Activated CD4-positive, alpha-beta memory T cell treated with anti-CD3 and anti-CD28 coated beads for 36 hours (primary cell): Measurements from ENCODE around the gene MRPL58. TPM values are rescaled to one million over a fixed set of nuclear protein-coding genes. Genes with fewer than 3 reads are reported as not detected.
"Not testable (repeated sequence)": the region's sequence is repeated elsewhere in the genome, so short reads cannot be mapped to it uniquely, and the experiment has no call there.

Experiments
- CTCF ChIA-PET: fragments of 350-600 bp; sonication (Branson Sonifier 250); formaldehyde crosslinking; loops from one replicate; lab custom pipeline; 2021; ENCODE audit warnings: antibody characterized with exemption, inconsistent platforms; lab: Charles Lee
- POLR2A ChIA-PET: fragments of 350-600 bp; sonication (Branson Sonifier 250); formaldehyde crosslinking; loops from one replicate; lab custom pipeline; 2021; ENCODE audit warnings: antibody characterized with exemption; lab: Charles Lee
- DNase-seq: peaks from one replicate; pipeline ENCODE4 v3.0.0-alpha.2; 2020
- H3K27ac Mint-ChIP-seq: one replicate; pipeline ENCODE4 v1.8.0; 2021; ENCODE audit warnings: mixed read lengths
- H3K27me3 Mint-ChIP-seq: one replicate; pipeline ENCODE4 v1.8.0; 2021; ENCODE audit warnings: mixed read lengths
- H3K36me3 Mint-ChIP-seq: one replicate; pipeline ENCODE4 v1.8.0; 2021; ENCODE audit warnings: mixed read lengths
- H3K4me1 Mint-ChIP-seq: one replicate; pipeline ENCODE4 v1.8.0; 2021; ENCODE audit warnings: low read depth, mixed read lengths
- H3K4me3 Mint-ChIP-seq: one replicate; pipeline ENCODE4 v1.8.0; 2021; ENCODE audit warnings: mild to moderate bottlenecking, mixed read lengths
- H3K9me3 Mint-ChIP-seq: one replicate; pipeline ENCODE4 v1.8.0; 2021; ENCODE audit warnings: mixed read lengths
- intact Hi-C: fragments of 100-400 bp; cut with micrococcal nuclease; formaldehyde crosslinking; loops from one replicate; pipeline ENCODE4 v1.15.1; 2023
- total RNA-seq, 2 experiments: library from RNA; stranded (reverse); gene quantifications; one replicate each; pipeline ENCODE4 v1.2.3, GENCODE V29; 2021

MRPL58 gene
- total RNA-seq, 2 experiments from 2014 or later: 57.7 TPM

- Mint-ChIP-seq H3K4me1 (peaks cover 8% of the 10 kb centered on the region), H3K36me3 (peaks cover 35% of the 10 kb centered on the region), H3K27me3 (no peaks in the 10 kb centered on the region), H3K27ac (no peak overlapping the region), H3K9me3 (no peaks in the 10 kb centered on the region), H3K4me3 (no peak overlapping the region)
- CTCF ChIA-PET: interaction anchor here (0.6 to 1.7 kb wide), 3 partner anchors 8 to 94 kb away, joined by 3 to 4 read pairs (median 3); no protein-coding TSS in a partner anchor
- POLR2A ChIA-PET: interaction anchor here (0.5 to 0.9 kb wide), 3 partner anchors 15 to 214 kb away, joined by 3 read pairs; no protein-coding TSS in a partner anchor
- DNase-seq: no peak
- intact Hi-C loops: no loop called here
Measured at GRCh38 chr17:75019710-75020109, 7.2 kb downstream of the MRPL58 start.

- Mint-ChIP-seq H3K27me3 (no peaks in the 10 kb centered on the region), H3K4me3 (no peak overlapping the region), H3K36me3 (peaks cover 37% of the 10 kb centered on the region), H3K9me3 (no peaks in the 10 kb centered on the region), H3K27ac (no peak overlapping the region), H3K4me1 (peaks cover 11% of the 10 kb centered on the region)
- intact Hi-C loops: no loop called here
- POLR2A ChIA-PET: interaction anchor here (0.5 to 0.9 kb wide), 2 partner anchors 16 to 213 kb away, joined by 3 read pairs; no protein-coding TSS in a partner anchor
- DNase-seq: no peak
- CTCF ChIA-PET: interaction anchor here (0.8 kb wide), 1 partner anchor 9 kb away, joined by 3 read pairs; no protein-coding TSS in a partner anchor
Measured at GRCh38 chr17:75020331-75021110, 8.1 kb downstream of the MRPL58 start.

GRCh38 chr17:75024686-75025397 lies 12.4 kb downstream of the MRPL58 start:
- intact Hi-C loops: no loop called here
- Mint-ChIP-seq H3K9me3 (no peaks in the 10 kb centered on the region), H3K27me3 (no peaks in the 10 kb centered on the region), H3K4me3 (peak overlapping the region; percentile 20), H3K36me3 (peaks cover 24% of the 10 kb centered on the region), H3K4me1 (peaks cover 12% of the 10 kb centered on the region), H3K27ac (no peak overlapping the region)
- POLR2A ChIA-PET: interaction anchor here (3.5 kb wide), 1 partner anchor 12 kb away, joined by 11 read pairs; the partner anchor contains the start of gene MRPL58
- peak; percentile 58 for DNase-seq
- CTCF ChIA-PET: interaction anchor here (1.1 to 2.6 kb wide), 2 partner anchors 12 to 63 kb away, joined by 4 to 15 read pairs; no protein-coding TSS in a partner anchor

DNA sequence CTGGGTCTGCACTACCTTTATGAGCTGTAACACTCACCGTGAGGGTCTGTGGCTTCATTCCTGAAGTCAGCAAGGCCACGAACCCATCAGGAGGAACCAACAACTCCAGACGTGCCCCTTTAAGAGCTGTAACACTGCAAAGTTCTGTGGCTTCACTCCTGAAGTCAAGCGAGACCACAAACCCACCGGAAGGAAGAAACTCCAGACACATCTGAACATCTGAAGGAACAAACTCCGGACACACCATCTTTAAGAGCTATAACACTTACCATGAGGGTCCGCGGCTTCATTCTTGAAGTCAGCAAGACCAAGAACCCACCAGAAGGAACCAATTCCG lies 12.9 kb downstream of the MRPL58 start:
- DNase-seq, intact Hi-C loops, H3K27me3 Mint-ChIP-seq, H3K9me3 Mint-ChIP-seq, H3K27ac Mint-ChIP-seq: not testable (repeated sequence)
- ChIA-PET POLR2A (interaction anchor here (3.5 kb wide), 1 partner anchor 13 kb away, joined by 11 read pairs; the partner anchor contains the start of gene MRPL58), CTCF (interaction anchor here (1.1 to 2.6 kb wide), 2 partner anchors 12 to 64 kb away, joined by 4 to 15 read pairs; no protein-coding TSS in a partner anchor)
- H3K4me3 Mint-ChIP-seq: peak overlapping the region; percentile 20
- H3K4me1 Mint-ChIP-seq: peaks cover 12% of the 10 kb centered on the region
- H3K36me3 Mint-ChIP-seq: peaks cover 21% of the 10 kb centered on the region

- CTCF ChIA-PET: interaction anchor here (1.1 kb wide), 1 partner anchor 14 kb away, joined by 3 read pairs; the partner anchor contains the start of gene MRPL58
- H3K4me3 Mint-ChIP-seq, DNase-seq, H3K9me3 Mint-ChIP-seq, H3K27ac Mint-ChIP-seq, intact Hi-C loops, H3K27me3 Mint-ChIP-seq, POLR2A ChIA-PET: not testable (repeated sequence)
- Mint-ChIP-seq H3K36me3 (peaks cover 10% of the 10 kb centered on the region), H3K4me1 (peaks cover 12% of the 10 kb centered on the region)
Measured at GRCh38 chr17:75026650-75027049, 14.2 kb downstream of the MRPL58 start.

GRCh38 chr17:75030161-75030560 lies 17.7 kb downstream of the MRPL58 start:
- H3K9me3 Mint-ChIP-seq: peaks cover 4% of the 10 kb centered on the region
- no peak overlapping the region for H3K27ac Mint-ChIP-seq
- no peak for DNase-seq
- ChIA-PET POLR2A (no interaction called here), CTCF (no interaction called here)
- intact Hi-C loops: loop anchor here (5.0 to 10.0 kb wide), 3 partner anchors 152 to 375 kb away; partner anchors contain the start of genes GGA3, GRB2, MRPS7 and SUMO2
- no peak overlapping the region for H3K4me3 Mint-ChIP-seq
- peaks cover 33% of the 10 kb centered on the region for H3K4me1 Mint-ChIP-seq
- peaks cover 6% of the 10 kb centered on the region for H3K36me3 Mint-ChIP-seq
- H3K27me3 Mint-ChIP-seq: peaks cover 4% of the 10 kb centered on the region

- POLR2A ChIA-PET: interaction anchor here (1.1 kb wide), 1 partner anchor 20 kb away, joined by 3 read pairs; the partner anchor contains the start of gene MRPL58
- DNase-seq: peak; percentile 77
- Mint-ChIP-seq H3K36me3 (peaks cover 5% of the 10 kb centered on the region), H3K9me3 (peaks cover 4% of the 10 kb centered on the region), H3K27me3 (peaks cover 4% of the 10 kb centered on the region), H3K4me3 (peak overlapping the region; percentile 69), H3K4me1 (peaks cover 46% of the 10 kb centered on the region), H3K27ac (no peak overlapping the region)
- intact Hi-C loops: loop anchor here (2.0 to 10.0 kb wide), 5 partner anchors 19 to 373 kb away; partner anchors contain the start of genes GGA3, GRB2, MRPL58 and MRPS7
- CTCF ChIA-PET: interaction anchor here (0.6 to 2.3 kb wide), 5 partner anchors 14 to 82 kb away, joined by 3 to 15 read pairs (median 7); partner anchors contain the start of gene MRPL58
Measured at GRCh38 chr17:75031972-75032719, 19.7 kb downstream of the MRPL58 start.

DNA sequence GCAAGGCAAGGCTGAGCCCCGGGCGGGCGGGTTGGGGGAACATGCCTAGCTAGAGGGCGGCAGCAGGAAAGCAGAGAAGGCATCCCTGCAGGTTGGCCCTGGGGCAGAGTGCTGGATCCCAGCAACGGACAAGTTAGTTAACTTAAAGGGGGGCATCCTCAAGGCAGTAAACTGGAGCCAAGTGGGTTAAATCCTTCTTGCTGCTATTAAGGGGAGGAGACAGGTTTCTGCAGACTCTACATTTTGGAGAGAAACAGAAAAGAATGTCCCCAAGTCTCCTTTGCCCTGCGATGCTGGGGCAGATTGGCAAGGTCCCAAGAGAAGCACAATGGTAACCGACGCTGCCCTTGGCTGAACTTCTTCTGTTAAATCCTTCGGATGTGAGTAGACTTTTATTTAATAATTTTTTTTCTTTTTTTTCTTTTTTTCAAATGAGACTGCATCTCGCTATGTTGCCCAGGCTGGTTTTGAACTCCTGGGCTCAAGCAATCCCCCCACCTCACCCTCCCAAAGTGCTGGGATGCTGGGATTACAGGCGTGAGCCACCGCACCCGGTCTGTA lies 20.3 kb downstream of the MRPL58 start:
- intact Hi-C loops: loop anchor here (2.0 to 10.0 kb wide), 5 partner anchors 20 to 372 kb away; partner anchors contain the start of genes GGA3, GRB2, MRPL58 and MRPS7
- H3K4me1 Mint-ChIP-seq: peaks cover 46% of the 10 kb centered on the region
- peak overlapping the region; percentile 69 for H3K4me3 Mint-ChIP-seq
- peaks cover 4% of the 10 kb centered on the region for H3K9me3 Mint-ChIP-seq
- no peak overlapping the region for H3K27ac Mint-ChIP-seq
- DNase-seq: no peak
- H3K27me3 Mint-ChIP-seq: peaks cover 4% of the 10 kb centered on the region
- ChIA-PET CTCF (interaction anchor here (1.9 to 2.3 kb wide), 2 partner anchors 20 to 71 kb away, joined by 9 to 15 read pairs; partner anchors contain the start of gene MRPL58), POLR2A (no interaction called here)
- H3K36me3 Mint-ChIP-seq: peaks cover 5% of the 10 kb centered on the region

DNA sequence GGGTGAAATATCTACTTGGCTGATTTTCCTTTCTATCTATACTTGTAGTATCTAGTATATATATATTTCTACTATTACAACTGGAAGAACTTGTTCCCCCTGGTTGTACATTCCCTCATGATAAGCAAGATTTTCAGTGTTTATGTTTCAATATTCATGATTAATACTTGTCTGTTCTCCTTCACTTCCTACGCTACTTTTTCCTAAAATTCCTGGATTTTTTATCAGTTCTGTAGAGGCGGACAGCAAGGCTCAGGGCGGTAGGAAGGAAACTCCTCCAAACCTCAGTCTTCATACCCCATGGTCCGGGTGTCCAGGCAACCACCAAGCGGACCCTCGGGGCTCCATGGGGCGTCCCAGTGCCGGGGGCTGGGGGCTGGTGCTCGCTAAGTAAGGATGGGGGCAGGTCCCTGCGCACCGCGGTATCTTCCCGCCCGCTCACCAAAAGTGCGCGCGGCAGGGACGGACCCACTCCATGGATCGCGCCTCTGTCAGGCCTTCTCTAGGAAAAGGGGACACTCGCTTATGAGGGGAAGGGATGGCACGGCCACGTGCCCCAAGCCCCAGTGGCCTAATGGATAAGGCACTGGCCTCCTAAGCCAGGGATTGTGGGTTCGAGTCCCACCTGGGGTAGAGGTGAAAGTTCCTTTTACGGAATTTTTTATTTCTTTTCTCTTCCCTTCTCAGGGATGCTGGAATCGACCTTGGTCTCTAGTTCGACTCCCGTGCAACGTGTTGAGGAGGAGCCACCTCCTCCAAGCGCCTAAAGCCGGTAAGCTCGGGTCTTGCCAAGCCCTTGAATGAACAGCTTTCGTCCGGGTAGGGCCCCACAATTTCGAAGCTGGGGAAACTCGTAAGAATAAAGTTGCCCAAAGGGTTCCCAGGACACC lies 21.1 kb downstream of the MRPL58 start:
- Mint-ChIP-seq H3K4me3 (peak overlapping the region; percentile 97), H3K27me3 (peaks cover 4% of the 10 kb centered on the region), H3K36me3 (peaks cover 8% of the 10 kb centered on the region), H3K27ac (peak overlapping the region; percentile 96), H3K9me3 (peaks cover 4% of the 10 kb centered on the region), H3K4me1 (peaks cover 46% of the 10 kb centered on the region)
- POLR2A ChIA-PET: interaction anchor here (0.6 to 3.7 kb wide), 3 partner anchors 13 to 749 kb away, joined by 3 to 26 read pairs (median 9); partner anchors contain the start of genes ATP5PD, KCTD2 and MRPL58
- CTCF ChIA-PET: interaction anchor here (1.8 kb wide), 3 partner anchors 13 to 72 kb away, joined by 7 to 16 read pairs (median 11); partner anchors contain the start of genes ATP5PD, KCTD2 and MRPL58
- intact Hi-C loops: loop anchor here (1.0 to 10.0 kb wide), 6 partner anchors 21 to 371 kb away; partner anchors contain the start of genes GGA3, GRB2, MRPL58 and MRPS7
- DNase-seq: peak; percentile 96
